HG02678 (cell line): ENCODE measurements around the gene CUZD1.

ENCODE experiments used
- ATAC-seq: cut with Tn5 transposase; IDR thresholded peaks from one replicate; pipeline ENCODE4 v1.9.1; 2021; ENCODE audit warnings: mild to moderate bottlenecking, moderate library complexity; ENCODE audit not compliant: unreplicated experiment

The CUZD1 gene

GRCh38 chr10:122821808-122822207 is 23.8 kb downstream of the CUZD1 start:
- no peak for ATAC-seq

GRCh38 chr10:122815458-122815857 is 30.2 kb downstream of the CUZD1 start:
- no peak for ATAC-seq

GRCh38 chr10:122814493-122814892 is 31.2 kb downstream of the CUZD1 start:
- ATAC-seq = no peak

- ATAC-seq = no peak
These were observed 32.9 kb downstream of the CUZD1 start for GRCh38 chr10:122812751-122813150.

GRCh38 chr10:122802282-122802681 is 43.4 kb downstream of the CUZD1 start:
- no peak for ATAC-seq

- no peak for ATAC-seq
These were observed 46.9 kb downstream of the CUZD1 start for GRCh38 chr10:122798704-122799231.

GRCh38 chr10:122796796-122797195 is 48.9 kb downstream of the CUZD1 start:
- ATAC-seq = no peak

GRCh38 chr10:122795924-122796323 is 49.7 kb downstream of the CUZD1 start:
- ATAC-seq = no peak

GRCh38 chr10:122786269-122786668 is 59.4 kb downstream of the CUZD1 start:
- ATAC-seq = no peak

GRCh38 chr10:122782911-122783310 is 62.7 kb downstream of the CUZD1 start:
- ATAC-seq = no peak
